GM23338 (cell line): ENCODE data around the gene C1orf21. TPM values are rescaled to one million over a fixed set of nuclear protein-coding genes. Genes with fewer than 3 reads are reported as not detected.

Experiments used
- ATAC-seq: fragments of 200-7000 bp; cut with Tn5 transposase; 3 replicates; pipeline ENCODE4 v1.9.1; 2020
- DNase-seq: peaks from one replicate; pipeline ENCODE4 v3.0.0-alpha.2; 2015; ENCODE audit warnings: low spot score
- H2AFZ ChIP-seq: fragments of 200-600 bp; sonication (generic); 2 replicates; pipeline ENCODE4 v1.8.0; 2016; ENCODE audit warnings: antibody characterized with exemption, mild to moderate bottlenecking, moderate library complexity
- H3F3A ChIP-seq: fragments of 200-600 bp; sonication (generic); replicated peaks from 2 replicates; pipeline ENCODE4 v1.8.0; 2017; ENCODE audit warnings: antibody characterized with exemption, mixed run types, low read depth
- H3K27ac ChIP-seq: fragments of 200-600 bp; sonication (generic); 2 replicates; pipeline ENCODE4 v1.6.1; 2016; ENCODE audit warnings: low read depth
- H3K27me3 ChIP-seq: fragments of 200-600 bp; sonication (generic); 2 replicates; pipeline ENCODE4 v1.8.0; 2016; ENCODE audit warnings: mild to moderate bottlenecking, mixed run types, moderate library complexity; ENCODE audit not compliant: insufficient read depth
- H3K36me3 ChIP-seq: fragments of 200-600 bp; sonication (generic); 2 replicates; pipeline ENCODE4 v1.8.0; 2016; ENCODE audit warnings: mild to moderate bottlenecking; ENCODE audit not compliant: insufficient read depth
- H3K4me1 ChIP-seq: fragments of 200-600 bp; sonication (generic); 2 replicates; pipeline ENCODE4 v1.8.0; 2016; ENCODE audit warnings: mild to moderate bottlenecking, moderate library complexity; ENCODE audit not compliant: insufficient read depth
- H3K4me2 ChIP-seq: fragments of 200-600 bp; sonication (generic); 2 replicates; pipeline ENCODE4 v1.7.1; 2017; ENCODE audit warnings: mixed run types
- H3K4me3 ChIP-seq: fragments of 200-600 bp; sonication (generic); 2 replicates; pipeline ENCODE4 v1.6.1; 2016; ENCODE audit warnings: mixed run types
- H3K79me2 ChIP-seq: fragments of 200-600 bp; sonication (generic); replicated peaks from 2 replicates; pipeline ENCODE4 v1.8.0; 2017; ENCODE audit warnings: mild to moderate bottlenecking; ENCODE audit not compliant: insufficient read depth
- H3K9me2 ChIP-seq: fragments of 200-600 bp; sonication (generic); 2 replicates; pipeline ENCODE4 v1.8.0; 2017; ENCODE audit not compliant: insufficient read depth
- H4K20me1 ChIP-seq: fragments of 200-600 bp; sonication (generic); replicated peaks from 2 replicates; pipeline ENCODE4 v1.8.0; 2017; ENCODE audit warnings: mild to moderate bottlenecking; ENCODE audit not compliant: insufficient read depth
- H3K27ac Mint-ChIP-seq: 2 replicates; pipeline ENCODE4 v1.8.0; 2020; ENCODE audit warnings: inconsistent platforms, mild to moderate bottlenecking, moderate library complexity, mixed read lengths
- H3K27me3 Mint-ChIP-seq: 3 replicates; pipeline ENCODE4 v1.8.0; 2022; ENCODE audit warnings: low read depth, mild to moderate bottlenecking, moderate library complexity, mixed read lengths, inconsistent platforms; ENCODE audit not compliant: insufficient read depth, poor library complexity
- H3K36me3 Mint-ChIP-seq: 3 replicates; pipeline ENCODE4 v1.8.0; 2021; ENCODE audit warnings: low read depth, mild to moderate bottlenecking, inconsistent platforms, moderate library complexity, mixed read lengths
- H3K4me1 Mint-ChIP-seq: 3 replicates; pipeline ENCODE4 v1.8.0; 2020; ENCODE audit warnings: mild to moderate bottlenecking, inconsistent platforms, mixed read lengths
- H3K4me3 Mint-ChIP-seq: 3 replicates; pipeline ENCODE4 v1.8.0; 2021; ENCODE audit warnings: moderate library complexity, mild to moderate bottlenecking, inconsistent platforms, mixed read lengths
- H3K9me3 Mint-ChIP-seq: 3 replicates; pipeline ENCODE4 v1.8.0; 2020; ENCODE audit warnings: moderate library complexity, mild to moderate bottlenecking, inconsistent platforms, mixed read lengths
- CREB1 ChIP-seq: fragments of 250-450 bp; sonication (Bioruptor Pico); IDR thresholded peaks from 2 replicates; pipeline ENCODE4 v1.5.0; 2020; ENCODE audit warnings: low read depth, mild to moderate bottlenecking, moderate library complexity
- CTCF ChIP-seq, 2 experiments: fragments of 200-600 bp in 1 of 2; sonication (generic) in 1 of 2; conservative IDR thresholded peaks; 2 replicates each; pipeline versions ENCODE4 v1.5.1 to v1.6.1; 2016 to 2017; ENCODE audit warnings: antibody characterized with exemption in 2 of 2, low read depth in 2 of 2, mild to moderate bottlenecking in 2 of 2, moderate library complexity in 1 of 2
- ETS1 ChIP-seq: IDR thresholded peaks from 2 replicates; pipeline ENCODE4 v1.6.1; 2016; ENCODE audit warnings: antibody characterized with exemption
- EZH2 ChIP-seq: fragments of 200-600 bp; sonication (generic); IDR thresholded peaks from one replicate; pipeline ENCODE4 v1.8.0; 2017; ENCODE audit warnings: antibody characterized with exemption, mild to moderate bottlenecking, low read depth; ENCODE audit not compliant: unreplicated experiment
- EZH2phosphoT487 ChIP-seq: fragments of 200-600 bp; sonication (generic); IDR thresholded peaks from one replicate; pipeline ENCODE4 v1.8.1; 2018; ENCODE audit warnings: antibody characterized with exemption; ENCODE audit not compliant: unreplicated experiment
- JUNB ChIP-seq: IDR thresholded peaks from one replicate; pipeline ENCODE4 v1.6.1; 2016; ENCODE audit warnings: antibody characterized with exemption; ENCODE audit not compliant: unreplicated experiment
- NANOG ChIP-seq: IDR thresholded peaks from 2 replicates; pipeline ENCODE4 v1.6.1; 2016; ENCODE audit warnings: antibody characterized with exemption, borderline replicate concordance
- POLR2AphosphoS5 ChIP-seq: IDR thresholded peaks from 2 replicates; pipeline ENCODE4 v1.6.1; 2016; ENCODE audit warnings: antibody characterized with exemption, low read depth
- REST ChIP-seq: IDR thresholded peaks from one replicate; pipeline ENCODE4 v1.6.1; 2018; ENCODE audit warnings: antibody characterized with exemption; ENCODE audit not compliant: unreplicated experiment
- STAT1 ChIP-seq: IDR thresholded peaks from one replicate; pipeline ENCODE4 v1.6.1; 2016; ENCODE audit warnings: antibody characterized with exemption; ENCODE audit not compliant: unreplicated experiment
- ZNF114 ChIP-seq: fragments of 250-450 bp; sonication (Bioruptor Pico); IDR thresholded peaks from 2 replicates; pipeline ENCODE4 v1.5.0; 2020; ENCODE audit warnings: mild to moderate bottlenecking, moderate library complexity
- ZNF331 ChIP-seq: fragments of 250-450 bp; sonication (Bioruptor Pico); IDR thresholded peaks from 2 replicates; pipeline ENCODE4 v1.5.0; 2020; ENCODE audit warnings: low read depth, mild to moderate bottlenecking, moderate library complexity
- ZNF462 ChIP-seq: fragments of 250-450 bp; sonication (Bioruptor Pico); IDR thresholded peaks from 2 replicates; pipeline ENCODE4 v1.5.0; 2020; ENCODE audit warnings: mild to moderate bottlenecking, moderate library complexity
- polyA plus RNA-seq: library from polyadenylated mRNA; unstranded; fragments of >200 nt; fragmentation: Nextera tagmentation; extraction: Ambion mirVana; gene quantifications from 2 replicates; pipeline ENCODE4 v1.2.1, GENCODE V29; 2016
- total RNA-seq: library from RNA; depleted of rRNA; stranded (reverse); fragments of >200 nt; shearing (Covaris generic); gene quantifications from 2 replicates; pipeline ENCODE4 v1.2.3, GENCODE V29; 2014

C1orf21 gene
- total and polyA plus RNA-seq, 2 experiments from 2014 or later: 28.0 to 40.4 TPM

- H3K4me2 ChIP-seq: no peak overlapping the region
- H3K27me3 Mint-ChIP-seq: no peaks in the 10 kb centered on the region
- no peaks in the 10 kb centered on the region for H3K36me3 Mint-ChIP-seq
- H3K27me3 ChIP-seq: no peaks in the 10 kb centered on the region
- no peaks in the 10 kb centered on the region for H3K36me3 ChIP-seq
- no peak overlapping the region for H3K27ac Mint-ChIP-seq
- no peaks in the 10 kb centered on the region for H3K9me3 Mint-ChIP-seq
- H4K20me1 ChIP-seq: no peaks in the 10 kb centered on the region; the same call in 1 of the 2 replicates
- DNase-seq: no peak
- peaks cover 10% of the 10 kb centered on the region for H3K4me1 ChIP-seq
- no peaks in the 10 kb centered on the region for H3K79me2 ChIP-seq
- H3K9me2 ChIP-seq: no peaks in the 10 kb centered on the region
- H2AFZ ChIP-seq: no peak overlapping the region
- H3F3A ChIP-seq: no peaks in the 10 kb centered on the region
- H3K4me1 Mint-ChIP-seq: peaks cover 21% of the 10 kb centered on the region
- TF ChIP-seq EZH2phosphoT487 (no peak), EZH2 (no peak), STAT1 (no peak), ETS1 (no peak), CTCF (conservative IDR thresholded peaks at IDR 0.05; ENCODE audit: low read depth in 2 of 2) (no peak), ZNF114 (CRISPR knock-in tag) (no peak), POLR2AphosphoS5 (no peak), CREB1 (CRISPR knock-in tag) (no peak), ZNF331 (no peak), ZNF462 (no peak), JUNB (no peak), NANOG (no peak), REST (no peak)
- no peak for ATAC-seq
- H3K27ac ChIP-seq: no peak overlapping the region
- no peak overlapping the region for H3K4me3 Mint-ChIP-seq
- no peak overlapping the region for H3K4me3 ChIP-seq
Observed at GRCh38 chr1:184605941-184606340, 219.1 kb downstream of the C1orf21 start.
